ENCODE data around the gene RNF148. TPM values are rescaled to one million over a fixed set of nuclear protein-coding genes. Genes with fewer than 3 reads are reported as not detected.

The RNF148 gene
- total and polyA plus RNA-seq, 9 donors, result 0.18 to 2.4 (median 0.61) TPM; not detected in 1

GRCh38 chr7:122743211-122743610 is 40.5 kb upstream of the RNF148 start:
- no peak overlapping the region for H3K27ac ChIP-seq
- intact Hi-C loops (cut with DNase I), result no loop called here
- H3K27me3 ChIP-seq, result no peaks in the 10 kb centered on the region
- no peaks in the 10 kb centered on the region for H3K36me3 ChIP-seq
- no peak overlapping the region for H3K4me3 ChIP-seq
- no peak for TF ChIP-seq CTCF (IDR thresholded peaks at IDR 0.05)
- no peak for TF ChIP-seq POLR2A (IDR thresholded peaks at IDR 0.05)
- TF ChIP-seq EP300 (IDR thresholded peaks at IDR 0.05), result no peak
- H3K9me3 ChIP-seq, result no peaks in the 10 kb centered on the region
- DNase-seq, result no peak
- H3K4me1 ChIP-seq (ENCODE audit: insufficient read depth), result no peaks in the 10 kb centered on the region

- 84 to 96% (median 92%) methylated on average over 2 of the region's 2 CpGs for WGBS, 3 donors
- H3K4me3 ChIP-seq, result no peak overlapping the region
- no peak for DNase-seq
These were observed 36.2 kb upstream of the RNF148 start for GRCh38 chr7:122738947-122739346.

GRCh38 chr7:122736183-122736582 is 33.5 kb upstream of the RNF148 start:
- WGBS, 3 donors, result 96 to 100% (median 99%) methylated on average over 1 of the region's 1 CpG
- intact Hi-C loops (cut with DNase I), result no loop called here

More at GRCh38 chr7:122738947-122739346, 36.2 kb upstream of the RNF148 start:
- H3K27me3 ChIP-seq, result no peaks in the 10 kb centered on the region
- intact Hi-C loops (cut with DNase I), result no loop called here
- TF ChIP-seq EP300 (IDR thresholded peaks at IDR 0.05) (no peak), CTCF (IDR thresholded peaks at IDR 0.05) (no peak), POLR2A (IDR thresholded peaks at IDR 0.05) (no peak)
- H3K27ac ChIP-seq, result no peak overlapping the region
- no peaks in the 10 kb centered on the region for H3K9me3 ChIP-seq
- no peaks in the 10 kb centered on the region for H3K4me1 ChIP-seq (ENCODE audit: insufficient read depth)
- H3K36me3 ChIP-seq, result no peaks in the 10 kb centered on the region

GRCh38 chr7:122727759-122728158 is 25.0 kb upstream of the RNF148 start:
- H3K9me3 ChIP-seq, result no peaks in the 10 kb centered on the region
- intact Hi-C loops (cut with DNase I), result loop anchor here in 1 of 4 donors (5.0 kb wide), 1 partner anchor 1835 kb away; no protein-coding TSS in a partner anchor
- H3K27ac ChIP-seq, result no peak overlapping the region
- no peaks in the 10 kb centered on the region for H3K36me3 ChIP-seq
- TF ChIP-seq EP300 (IDR thresholded peaks at IDR 0.05) (no peak), POLR2A (IDR thresholded peaks at IDR 0.05) (no peak), CTCF (IDR thresholded peaks at IDR 0.05) (no peak)
- DNase-seq, result no peak
- H3K4me1 ChIP-seq (ENCODE audit: insufficient read depth), result no peaks in the 10 kb centered on the region
- WGBS, 3 donors, result 84 to 95% (median 94%) methylated on average over 1 of the region's 1 CpG
- H3K27me3 ChIP-seq, result no peaks in the 10 kb centered on the region
- no peak overlapping the region for H3K4me3 ChIP-seq

More at GRCh38 chr7:122736183-122736582, 33.5 kb upstream of the RNF148 start:
- Histone ChIP-seq H3K4me1 (ENCODE audit: insufficient read depth) (no peaks in the 10 kb centered on the region), H3K4me3 (no peak overlapping the region), H3K9me3 (no peaks in the 10 kb centered on the region), H3K27ac (no peak overlapping the region), H3K36me3 (no peaks in the 10 kb centered on the region), H3K27me3 (no peaks in the 10 kb centered on the region)
- TF ChIP-seq CTCF (IDR thresholded peaks at IDR 0.05) (no peak), EP300 (IDR thresholded peaks at IDR 0.05) (no peak), POLR2A (IDR thresholded peaks at IDR 0.05) (no peak)
- no peak for DNase-seq
